OCI-LY7 (cell line): ENCODE results near the gene EIF4E2. TPM values are rescaled to one million over a fixed set of nuclear protein-coding genes. Genes with fewer than 3 reads are reported as not detected.
"Not testable (repeated sequence)": the region's sequence is repeated elsewhere in the genome, so short reads cannot be mapped to it uniquely, and the experiment has no call there.

Experiments used
- BruUV-seq: library from RNA; stranded (reverse); fragments of 400-500 nt; replicated peaks from 2 replicates; lab custom pipeline; 2021; lab: Mats Ljungman, UMichigan
- CTCF ChIA-PET: fragments of 300-600 bp; sonication (Branson Sonifier 250); formaldehyde crosslinking; loops from one replicate; lab custom pipeline; 2022; ENCODE audit warnings: antibody characterized with exemption; ENCODE audit not compliant: unreplicated experiment; lab: Charles Lee
- POLR2A ChIA-PET: fragments of 300-600 bp; sonication (Branson Sonifier 250); formaldehyde crosslinking; loops from one replicate; lab custom pipeline; 2022; ENCODE audit warnings: antibody characterized with exemption; lab: Charles Lee
- DNase-seq: peaks from one replicate; pipeline ENCODE4 v3.0.0-alpha.2; 2015; ENCODE audit warnings: low spot score
- H2AFZ ChIP-seq: fragments of 200-600 bp; sonication (generic), shearing (Covaris generic); 2 replicates; pipeline ENCODE4 v1.6.1; 2014; ENCODE audit warnings: mild to moderate bottlenecking, antibody characterized with exemption, low read length, moderate library complexity
- H3K27ac ChIP-seq: fragments of 200-600 bp; sonication (generic); 2 replicates; pipeline ENCODE4 v1.5.1; 2014; ENCODE audit warnings: mixed run types, low read depth, mild to moderate bottlenecking, moderate library complexity, low read length, inconsistent platforms; ENCODE audit not compliant: poor library complexity, severe bottlenecking
- H3K36me3 ChIP-seq: fragments of 200-600 bp; sonication (generic); 2 replicates; pipeline ENCODE4 v1.6.1; 2014; ENCODE audit warnings: mild to moderate bottlenecking, antibody characterized with exemption, low read length, moderate library complexity, mixed read lengths; ENCODE audit not compliant: insufficient read depth
- H3K4me1 ChIP-seq: fragments of 200-600 bp; sonication (generic); 2 replicates; pipeline ENCODE4 v1.5.1; 2014; ENCODE audit warnings: mild to moderate bottlenecking, low read length; ENCODE audit not compliant: insufficient read depth, poor library complexity, severe bottlenecking
- H3K4me2 ChIP-seq: fragments of 200-600 bp; sonication (generic); 2 replicates; pipeline ENCODE4 v1.6.1; 2014; ENCODE audit warnings: mild to moderate bottlenecking, low read length
- H3K4me3 ChIP-seq: fragments of 200-600 bp; sonication (generic); 2 replicates; pipeline ENCODE4 v1.5.1; 2014; ENCODE audit warnings: mild to moderate bottlenecking, low read depth, low read length; ENCODE audit not compliant: poor library complexity, severe bottlenecking
- H3K79me2 ChIP-seq: fragments of 200-600 bp; sonication (generic); 2 replicates; pipeline ENCODE4 v1.6.1; 2016; ENCODE audit warnings: low read depth, mild to moderate bottlenecking, low read length, moderate library complexity, mixed read lengths; ENCODE audit not compliant: insufficient read depth
- H3K9me2 ChIP-seq: fragments of 200-600 bp; sonication (generic); 2 replicates; pipeline ENCODE4 v1.6.1; 2016; ENCODE audit warnings: mild to moderate bottlenecking, low read length, mixed read lengths; ENCODE audit not compliant: insufficient read depth
- H3K9me3 ChIP-seq: fragments of 200-600 bp; sonication (generic); 2 replicates; pipeline ENCODE4 v1.6.1; 2014; ENCODE audit warnings: mild to moderate bottlenecking, mixed run types, low read length, mixed read lengths
- H4K20me1 ChIP-seq: fragments of 200-600 bp; sonication (generic); 2 replicates; pipeline ENCODE4 v1.6.1; 2014; ENCODE audit warnings: mild to moderate bottlenecking, antibody characterized with exemption, low read length, moderate library complexity, mixed read lengths; ENCODE audit not compliant: insufficient read depth
- CTCF ChIP-seq: fragments of 200-600 bp; sonication (generic); conservative IDR thresholded peaks from 2 replicates; pipeline ENCODE4 v1.5.1; 2014; ENCODE audit warnings: mild to moderate bottlenecking, antibody characterized with exemption, low read length, moderate library complexity, mixed read lengths
- EZH2phosphoT487 ChIP-seq: fragments of 200-600 bp; sonication (generic); IDR thresholded peaks from 2 replicates; pipeline ENCODE4 v1.6.1; 2018; ENCODE audit warnings: low read depth, borderline replicate concordance, mild to moderate bottlenecking, mixed run types, antibody characterized with exemption, low read length, moderate library complexity, mixed read lengths
- intact Hi-C: fragments of 100-400 bp; cut with micrococcal nuclease; formaldehyde crosslinking; loops from one replicate; pipeline ENCODE4 v1.10.0; 2022; ENCODE audit not compliant: unreplicated experiment
- total RNA-seq, 2 experiments: library from RNA; depleted of rRNA in 1 of 2; stranded (reverse); fragments of >200 nt in 1 of 2; shearing (Covaris generic) in 1 of 2; gene quantifications; 2 replicates each; pipeline ENCODE4 v1.2.3, GENCODE V29; 2014 to 2022

EIF4E2 gene
- total RNA-seq, 2 experiments from 2014 or later, result 59.9 to 76.3 TPM

GRCh38 chr2:232569541-232569940 is 19.1 kb downstream of the EIF4E2 start:
- BruUV-seq, result no TSS peak
- Histone ChIP-seq H3K27ac (no peak overlapping the region), H3K36me3 (peaks cover 88% of the 10 kb centered on the region), H3K9me2 (no peaks in the 10 kb centered on the region), H3K9me3 (no peaks in the 10 kb centered on the region), H4K20me1 (no peaks in the 10 kb centered on the region), H3K4me2 (no peak overlapping the region), H3K79me2 (no peaks in the 10 kb centered on the region), H3K4me3 (no peak overlapping the region), H3K4me1 (no peaks in the 10 kb centered on the region), H2AFZ (no peak overlapping the region)
- intact Hi-C loops, result no loop called here
- no peak for TF ChIP-seq EZH2phosphoT487
- no peak for TF ChIP-seq CTCF
- ChIA-PET CTCF (no interaction called here), POLR2A (no interaction called here)
- DNase-seq, result no peak

GRCh38 chr2:232570481-232570880 is 20.0 kb downstream of the EIF4E2 start:
- H4K20me1 ChIP-seq, H3K4me1 ChIP-seq, CTCF ChIA-PET, DNase-seq, H3K79me2 ChIP-seq, H3K27ac ChIP-seq, H3K4me2 ChIP-seq, H2AFZ ChIP-seq, H3K9me3 ChIP-seq, BruUV-seq, H3K4me3 ChIP-seq, intact Hi-C loops, H3K9me2 ChIP-seq: not testable (repeated sequence)
- POLR2A ChIA-PET, result interaction anchor here (1.1 kb wide), 1 partner anchor 170 kb away, joined by 3 read pairs; no protein-coding TSS in a partner anchor
- H3K36me3 ChIP-seq, result peaks cover 89% of the 10 kb centered on the region

- CTCF ChIA-PET, result no interaction called here
- H3K4me3 ChIP-seq, result no peak overlapping the region
- BruUV-seq, result no TSS peak
- intact Hi-C loops, result no loop called here
- no peaks in the 10 kb centered on the region for H3K79me2 ChIP-seq
- no peak for DNase-seq
- H2AFZ ChIP-seq, result no peak overlapping the region
- H3K9me3 ChIP-seq, result no peaks in the 10 kb centered on the region
- H3K36me3 ChIP-seq, result peaks cover 84% of the 10 kb centered on the region
- no peaks in the 10 kb centered on the region for H3K9me2 ChIP-seq
- no peak overlapping the region for H3K27ac ChIP-seq
- no peak overlapping the region for H3K4me2 ChIP-seq
- TF ChIP-seq EZH2phosphoT487 (no peak), CTCF (no peak)
- POLR2A ChIA-PET, result interaction anchor here (1.1 kb wide), 1 partner anchor 171 kb away, joined by 3 read pairs; no protein-coding TSS in a partner anchor
- H3K4me1 ChIP-seq, result no peaks in the 10 kb centered on the region
- H4K20me1 ChIP-seq, result no peaks in the 10 kb centered on the region
These were observed 20.6 kb downstream of the EIF4E2 start for GRCh38 chr2:232571026-232571474.
